NK-92 treated with Interleukin-12 subunit alpha and Interleukin-12 subunit beta, amount 100 ng/mL, for 24 hours (cell line): ENCODE data around the gene PFN3.
"Not testable (repeated sequence)": the region's sequence is repeated elsewhere in the genome, so short reads cannot be mapped to it uniquely, and the experiment has no call there.

ENCODE experiments used
- DNase-seq: peaks from one replicate; lab custom pipeline; 2025; lab: John Stamatoyannopoulos, UW

Gene PFN3

GRCh38 chr5:177425196-177425800, 24.8 kb upstream of the PFN3 start:
- no peak for DNase-seq

- no peak for DNase-seq
Measured at GRCh38 chr5:177423671-177424070, 23.2 kb upstream of the PFN3 start.

DNA sequence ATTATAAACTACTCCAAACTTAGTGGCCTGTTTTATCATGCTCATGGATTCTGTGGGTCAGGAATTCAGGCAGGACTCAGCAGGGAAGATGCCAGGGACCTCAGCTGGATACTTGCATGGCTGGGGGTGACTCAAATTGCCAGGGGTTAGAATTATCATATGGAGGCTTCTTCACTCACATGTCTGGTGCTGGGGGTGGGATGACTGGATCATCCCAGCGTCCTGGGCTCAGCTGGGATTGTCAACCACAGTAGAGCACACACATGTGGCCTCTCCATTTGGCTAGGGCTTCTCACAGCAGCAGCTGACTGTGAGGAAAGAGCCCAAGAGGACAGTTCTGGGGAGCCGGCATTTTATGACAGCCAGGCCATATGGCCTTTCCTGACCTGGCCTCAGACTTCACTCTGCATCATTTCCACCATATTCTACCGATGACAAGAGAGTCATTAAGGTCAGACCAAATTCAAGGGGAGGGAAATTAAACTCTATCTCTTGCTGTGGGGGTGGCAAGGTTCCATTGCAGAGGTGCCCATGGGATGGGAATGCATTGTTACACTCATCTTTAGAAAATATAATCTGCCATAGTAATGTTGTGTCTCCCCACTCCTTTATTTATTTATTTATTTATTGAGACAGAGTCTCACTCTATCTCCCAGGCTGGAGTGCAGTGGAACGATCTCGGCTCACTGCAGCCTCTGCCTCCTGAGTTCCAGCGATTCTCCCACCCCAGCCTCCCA, 20.8 kb upstream of the PFN3 start:
- DNase-seq, result no peak

DNA sequence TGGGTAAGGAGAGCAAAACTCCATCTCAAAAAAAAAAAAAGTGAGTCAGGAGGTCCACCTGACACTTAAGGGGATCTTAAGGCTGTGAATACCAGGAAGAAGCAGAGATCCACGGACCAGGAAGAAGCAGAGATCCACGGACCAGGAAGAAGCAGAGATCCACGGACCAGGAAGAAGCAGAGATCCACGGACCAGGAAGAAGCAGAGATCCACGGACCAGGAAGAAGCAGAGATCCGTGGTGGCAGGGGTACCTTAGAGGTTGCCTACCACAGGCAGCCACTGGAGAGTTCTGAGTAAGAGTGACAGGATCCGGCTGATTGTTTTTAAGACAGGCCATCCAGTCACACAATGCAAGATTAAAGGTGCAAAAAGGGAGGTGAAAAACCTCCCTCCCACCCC, 20.0 kb upstream of the PFN3 start:
- DNase-seq, result not testable (repeated sequence)

DNA sequence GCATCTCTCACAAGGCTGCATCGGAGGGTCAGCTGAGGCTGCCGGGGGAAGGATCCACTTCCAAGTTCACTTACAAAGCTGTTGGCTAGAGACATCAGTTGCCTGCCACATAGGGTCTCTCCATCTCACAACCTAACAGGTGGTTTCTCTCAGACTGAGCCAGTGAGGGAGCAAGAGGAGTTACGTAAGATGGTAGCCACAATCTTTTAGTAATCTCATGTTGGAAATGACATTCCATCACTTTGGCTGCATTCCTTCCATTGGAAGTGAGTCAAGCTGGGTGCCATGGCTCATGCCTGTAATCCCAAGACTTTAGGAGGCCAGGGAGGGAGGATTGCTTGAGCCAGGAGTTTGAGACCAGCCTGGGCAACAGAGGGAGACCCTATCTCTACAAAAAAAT, 18.6 kb upstream of the PFN3 start:
- no peak for DNase-seq

DNA sequence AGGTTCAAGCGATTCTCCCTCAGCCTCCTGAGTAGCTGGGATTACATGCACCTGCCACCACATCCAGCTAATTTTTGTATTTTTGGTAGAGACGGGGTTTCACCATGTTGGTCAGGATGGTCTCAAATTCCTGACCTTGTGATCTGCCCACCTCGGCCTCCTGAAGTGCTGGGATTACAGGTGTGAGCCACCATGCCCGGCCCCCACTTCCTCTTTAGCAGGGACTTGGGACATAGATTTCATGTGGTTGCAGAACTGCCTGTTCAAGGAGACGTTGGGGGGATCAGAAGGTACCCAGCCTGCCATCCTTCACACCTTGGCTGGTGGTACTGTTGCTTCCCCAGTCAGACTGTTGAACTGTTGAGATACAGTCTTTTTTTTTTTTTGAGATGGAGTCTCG, 16.6 kb upstream of the PFN3 start:
- not testable (repeated sequence) for DNase-seq

- no peak for DNase-seq
Measured at GRCh38 chr5:177414481-177414880, 14.0 kb upstream of the PFN3 start.

GRCh38 chr5:177412603-177413233, 12.3 kb upstream of the PFN3 start:
- DNase-seq, result peak; percentile 35

DNA sequence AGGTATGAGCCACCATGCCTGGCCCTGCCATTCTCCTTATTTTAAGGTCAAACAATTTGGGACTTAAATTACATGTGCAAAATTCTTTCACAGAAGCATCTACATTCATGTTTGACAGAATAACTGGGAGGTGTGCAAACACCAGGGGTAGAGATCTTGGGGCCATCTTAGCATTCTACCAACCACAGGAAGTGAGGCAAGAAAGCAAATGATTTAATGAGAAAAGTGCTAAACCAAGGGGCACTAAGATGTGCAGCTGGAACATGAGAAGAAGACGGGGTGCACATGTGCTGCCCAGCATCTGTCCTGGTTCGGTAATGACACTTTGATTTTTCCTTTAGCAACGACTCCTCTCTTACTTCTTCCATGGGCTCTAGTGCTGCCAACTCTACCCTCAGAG, 10.1 kb upstream of the PFN3 start:
- no peak for DNase-seq

GRCh38 chr5:177409043-177409801, 8.8 kb upstream of the PFN3 start, which contains the start of gene F12:
F12 (minus strand) TSS chr5:177409564; CDS start chr5:177409527, 37 bp downstream.
- no peak for DNase-seq

DNA sequence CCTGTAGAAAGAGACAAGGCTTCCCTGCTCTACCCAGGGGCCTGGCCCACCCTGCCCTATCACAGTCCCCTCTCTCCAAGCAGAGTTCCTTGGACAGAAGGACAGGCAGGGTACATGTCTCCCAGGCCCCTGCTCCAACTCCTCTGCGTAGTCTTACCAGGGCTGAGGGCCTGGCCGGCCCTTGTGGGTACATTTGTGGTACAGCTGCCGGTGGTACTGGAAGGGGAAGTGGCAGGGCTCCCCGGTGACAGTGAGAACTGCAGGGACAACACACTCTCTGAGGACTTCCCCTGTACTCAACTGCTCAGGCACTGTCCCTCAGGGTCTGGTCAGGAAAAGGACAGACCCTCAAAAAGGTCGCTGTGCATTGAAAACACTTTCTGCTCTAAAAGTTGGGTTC, 5.3 kb upstream of the PFN3 start:
- no peak for DNase-seq

DNA sequence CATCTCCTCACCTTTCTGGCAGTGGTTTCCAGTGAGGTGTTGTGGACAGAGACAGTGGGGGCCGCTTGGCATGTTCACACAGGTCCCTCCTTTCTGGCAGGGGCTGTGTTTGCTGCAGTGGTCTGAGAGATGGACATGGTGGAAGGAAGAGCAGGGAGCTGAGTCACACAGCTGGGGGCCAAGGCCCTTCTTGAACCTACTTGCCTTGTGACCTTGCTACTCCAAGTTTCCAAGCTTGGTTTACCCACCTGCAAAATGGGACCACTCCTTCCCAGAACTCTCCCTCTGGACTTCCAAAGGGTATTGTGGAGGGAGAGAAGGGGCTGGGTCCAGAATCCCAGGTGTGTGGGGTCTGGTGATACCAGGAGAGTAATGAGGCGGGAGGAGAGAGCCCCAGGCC, 4.9 kb upstream of the PFN3 start:
- no peak for DNase-seq

DNA sequence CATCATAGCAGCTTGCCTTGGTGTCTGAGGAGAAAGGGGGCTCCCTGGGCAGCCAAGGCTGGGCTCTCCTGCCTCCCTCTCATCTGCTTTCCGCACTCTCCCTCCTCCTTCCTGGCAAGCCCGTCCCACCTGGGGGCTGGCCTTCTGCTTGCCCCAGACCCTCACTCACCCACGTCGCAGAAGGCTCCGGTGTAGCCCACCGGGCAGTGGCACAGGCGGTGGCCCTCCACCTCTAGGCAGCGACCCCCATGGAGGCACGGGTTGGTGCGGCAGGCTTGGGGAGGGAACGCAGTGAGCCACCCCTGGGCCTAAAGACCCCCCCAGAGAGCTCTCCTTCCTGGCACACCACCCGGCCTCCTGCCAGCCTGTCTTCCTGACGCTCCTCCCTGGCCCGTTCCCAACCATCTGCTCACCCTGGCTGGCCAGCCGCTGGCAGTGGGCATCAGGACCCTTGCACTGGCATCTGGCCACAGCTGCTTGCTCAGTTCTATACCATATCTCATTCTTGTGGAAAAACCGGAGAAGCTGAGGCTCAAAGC, 4.2 kb upstream of the PFN3 start:
- no peak for DNase-seq

GRCh38 chr5:177403792-177404640, 3.6 kb upstream of the PFN3 start:
- DNase-seq, result peak; percentile 13

DNA sequence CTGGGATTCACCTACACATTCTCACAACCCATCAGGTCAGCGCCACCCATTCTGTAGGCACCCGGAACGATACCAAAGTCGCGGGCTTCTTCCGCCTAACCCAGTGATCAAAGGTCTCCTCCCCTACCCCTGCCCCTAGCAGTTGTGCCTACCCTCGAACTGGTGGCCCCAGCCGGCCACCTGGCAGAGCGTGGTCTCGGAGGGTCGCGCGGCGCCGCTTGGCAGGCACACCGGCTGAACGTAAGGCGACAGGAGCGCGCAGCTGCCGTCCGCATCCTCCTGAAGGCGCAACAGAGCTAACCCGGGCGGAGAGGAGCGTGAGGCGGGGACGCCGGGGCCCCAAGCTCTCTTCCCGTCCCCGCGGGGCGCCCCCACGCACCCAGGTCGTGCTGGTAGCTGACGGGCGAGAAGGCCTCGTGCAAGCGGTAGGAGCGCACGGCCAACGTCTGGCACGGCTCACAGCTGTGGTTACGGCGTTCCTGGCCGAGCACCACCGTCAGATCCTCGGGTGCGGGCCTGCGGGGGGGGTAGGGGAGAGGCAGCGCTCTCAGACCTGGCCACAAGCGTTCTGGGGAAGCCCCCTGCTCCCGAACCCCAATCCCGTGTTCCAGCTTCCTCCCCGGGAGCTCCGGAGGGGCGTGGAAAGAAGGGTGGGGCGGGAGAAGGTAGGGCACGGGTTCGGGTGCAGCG, 2.8 kb upstream of the PFN3 start:
- no peak for DNase-seq

DNA sequence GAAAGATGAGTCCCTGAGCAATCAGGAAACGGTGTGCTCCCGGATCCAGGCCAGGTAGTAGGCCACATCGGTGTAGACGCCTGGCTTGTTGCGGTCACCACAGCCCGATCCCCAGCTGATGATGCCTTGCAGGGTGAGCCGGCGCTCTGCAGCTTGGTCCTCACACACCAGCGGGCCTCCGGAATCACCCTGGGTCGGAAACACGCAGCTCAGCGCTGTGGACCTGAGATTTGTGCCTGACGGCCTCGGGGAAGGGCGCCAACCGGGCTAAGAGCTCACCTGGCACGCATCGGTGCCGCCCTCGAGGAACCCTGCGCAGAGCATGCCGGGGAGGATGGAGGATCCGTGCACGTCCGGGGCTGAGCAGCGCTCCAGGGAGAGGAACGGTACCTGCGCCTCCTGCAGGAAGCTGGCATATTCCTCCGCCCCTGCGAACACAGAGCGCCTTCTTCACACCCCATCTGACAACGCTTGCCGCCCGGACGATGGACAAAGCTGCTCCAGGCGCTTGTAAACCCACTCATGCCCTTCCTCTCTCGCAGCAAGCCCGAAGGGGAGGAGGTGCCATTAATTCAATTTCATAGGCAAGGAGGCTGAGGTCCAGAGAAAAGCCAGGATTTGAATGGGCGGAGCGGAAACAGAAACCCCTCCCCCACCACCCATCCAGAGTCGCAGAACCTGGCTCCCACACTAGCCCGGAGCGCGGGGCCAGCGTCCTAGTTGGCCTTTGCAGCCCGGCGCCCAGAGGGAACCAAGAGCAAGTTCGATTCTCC, 2.0 kb upstream of the PFN3 start:
- DNase-seq, result no peak

GRCh38 chr5:177397875-177398390, 2.5 kb downstream of the PFN3 start:
- DNase-seq, result no peak

DNA sequence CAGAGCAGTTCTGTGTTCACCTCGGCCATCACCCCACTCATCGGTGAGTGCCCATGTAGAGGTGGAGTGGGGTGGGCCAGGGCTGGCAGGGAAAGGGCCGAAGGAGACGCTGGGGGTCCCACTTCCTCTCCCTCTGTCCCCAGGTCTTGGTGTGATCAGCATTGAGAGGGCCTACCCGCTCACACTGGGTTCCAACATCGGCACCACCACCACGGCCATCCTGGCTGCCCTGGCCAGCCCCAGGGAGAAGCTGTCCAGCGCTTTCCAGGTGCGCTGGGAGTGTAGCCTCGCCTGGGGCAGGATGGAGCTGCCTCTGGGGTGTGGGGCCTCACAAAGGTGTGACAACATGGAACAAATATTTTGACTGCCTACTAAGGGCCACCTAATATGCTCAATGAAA, 3.7 kb downstream of the PFN3 start:
- no peak for DNase-seq

GRCh38 chr5:177396078-177396477, 4.4 kb downstream of the PFN3 start:
- no peak for DNase-seq

GRCh38 chr5:177393990-177394389, 6.5 kb downstream of the PFN3 start:
- DNase-seq, result no peak
